Right cardiac atrium (tissue), 5 donors: ENCODE data around the gene NUP93. TPM values are rescaled to one million over a fixed set of nuclear protein-coding genes. Genes with fewer than 3 reads are reported as not detected.

Experiments
- ATAC-seq, 2 donors: fragments of 200-7000 bp; cut with Tn5 transposase; one replicate each; pipeline versions ENCODE4 v1.8.0 to v1.9.1; 2020; ENCODE audit warnings: moderate library complexity in 2 of 2, mild to moderate bottlenecking in 1 of 2
- DNase-seq, 3 donors: peaks; one replicate each; pipeline ENCODE4 v3.0.0-alpha.2; 2020
- H3K27ac ChIP-seq: one replicate; pipeline ENCODE4 v1.5.1; 2013; ENCODE audit warnings: mild to moderate bottlenecking, low read length, control low read depth, moderate library complexity
- H3K27me3 ChIP-seq: one replicate; pipeline ENCODE4 v1.6.1; 2013; ENCODE audit not compliant: control insufficient read depth, insufficient read depth
- H3K4me1 ChIP-seq: one replicate; pipeline ENCODE4 v1.6.1; 2013; ENCODE audit warnings: low read length; ENCODE audit not compliant: control insufficient read depth, insufficient read depth
- H3K4me3 ChIP-seq: one replicate; pipeline ENCODE4 v1.5.1; 2013; ENCODE audit warnings: low read length, control low read depth
- H3K9me3 ChIP-seq: one replicate; pipeline ENCODE4 v1.6.1; 2013; ENCODE audit warnings: low read length; ENCODE audit not compliant: control insufficient read depth
- WGBS: extraction: QIAGEN DNeasy Blood & Tissue Kit; methylation state at CpG from one replicate; pipeline ENCODE4 v1.1.7; 2013; 5-methylcytosine and 5-hydroxymethylcytosine counted together
- intact Hi-C, 4 donors: fragments of 100-400 bp; cut with DNase I; formaldehyde crosslinking; loops; one replicate each; pipeline versions ENCODE4 v1.11.0 to v1.14.0; 2022 to 2023
- long read RNA-seq, 4 donors: library from polyadenylated mRNA; unstranded; transcript quantifications; one replicate each; pipeline ENCODE4 v2.0.0, GENCODE V29; 2020 to 2021
- polyA plus RNA-seq: library from polyadenylated mRNA; stranded (reverse); fragments of 200-250 nt; gene quantifications from one replicate; pipeline ENCODE4 v1.2.3, GENCODE V29; 2013
- total RNA-seq, 4 donors: library from RNA; stranded (reverse); fragmentation: NEBNext Ultra II Directional; extraction: Animal tissue kit (Norgen Biotek cat#: 25700); gene quantifications; one replicate each; pipeline ENCODE4 v1.2.1, GENCODE V29; 2021
- donor health status: healthy with polysubstance abuse.
- donor health status: DM: no; HTN: yes; CAD: no.
- donor health status: DM: no; HTN: no; CAD: no.
- donor health status: DM: no; HTN: yes; CAD: no; lungs with severe emphysema.
- donor health status: DM: yes; HTN: yes; CAD: no.

NUP93 gene
- 10 to 100 TPM; 26.7 to 36.0 (median 30.4) TPM for total RNA-seq
- 18.9 TPM for polyA plus RNA-seq
- long read RNA-seq, donor 1, transcript NUP93-201 (22 exons, 2,741 nt), result major isoform, 40 of 54 reads
- long read RNA-seq, donor 1, partial matches to known transcripts, result 7 of 54 reads
- long read RNA-seq, donor 1, other reads (novel, unspliced or antisense), result 7 of 54 reads
- long read RNA-seq, donor 2, transcript NUP93-201 (22 exons, 2,741 nt), result major isoform, 19 of 23 reads
- long read RNA-seq, donor 2, partial matches to known transcripts, result 2 of 23 reads
- long read RNA-seq, donor 2, other reads (novel, unspliced or antisense), result 1 of 23 reads
- long read RNA-seq, donor 3, transcript NUP93-201 (22 exons, 2,741 nt), result major isoform, 149 of 169 reads
- long read RNA-seq, donor 3, partial matches to known transcripts, result 3 of 169 reads
- long read RNA-seq, donor 3, other reads (novel, unspliced or antisense), result 16 of 169 reads
- long read RNA-seq, donor 4, transcript NUP93-201 (22 exons, 2,741 nt), result major isoform, 16 of 17 reads
- long read RNA-seq, donor 4, partial matches to known transcripts, result 0 of 17 reads
- long read RNA-seq, donor 4, other reads (novel, unspliced or antisense), result 1 of 17 reads

- intact Hi-C loops, result no loop called here
- no peaks in the 10 kb centered on the region for H3K27me3 ChIP-seq
- H3K27ac ChIP-seq, result peak within 1 kb of the TSS; percentile 97
- peak; percentile 97 to 98 for ATAC-seq
- H3K4me3 ChIP-seq, result peak within 1 kb of the TSS; percentile 86
- WGBS, result under 1% methylated on average over 70 of the region's 70 CpGs
- no peaks in the 10 kb centered on the region for H3K9me3 ChIP-seq
- DNase-seq, result peak; percentile 94 to 98 (median 97)
- H3K4me1 ChIP-seq, result peaks cover 8% of the 10 kb centered on the region
Observed at GRCh38 chr16:56729735-56730662, at the start of gene NUP93. NUP93 (plus strand) TSS chr16:56730129; CDS start chr16:56748248, 18,119 bp downstream.

DNA sequence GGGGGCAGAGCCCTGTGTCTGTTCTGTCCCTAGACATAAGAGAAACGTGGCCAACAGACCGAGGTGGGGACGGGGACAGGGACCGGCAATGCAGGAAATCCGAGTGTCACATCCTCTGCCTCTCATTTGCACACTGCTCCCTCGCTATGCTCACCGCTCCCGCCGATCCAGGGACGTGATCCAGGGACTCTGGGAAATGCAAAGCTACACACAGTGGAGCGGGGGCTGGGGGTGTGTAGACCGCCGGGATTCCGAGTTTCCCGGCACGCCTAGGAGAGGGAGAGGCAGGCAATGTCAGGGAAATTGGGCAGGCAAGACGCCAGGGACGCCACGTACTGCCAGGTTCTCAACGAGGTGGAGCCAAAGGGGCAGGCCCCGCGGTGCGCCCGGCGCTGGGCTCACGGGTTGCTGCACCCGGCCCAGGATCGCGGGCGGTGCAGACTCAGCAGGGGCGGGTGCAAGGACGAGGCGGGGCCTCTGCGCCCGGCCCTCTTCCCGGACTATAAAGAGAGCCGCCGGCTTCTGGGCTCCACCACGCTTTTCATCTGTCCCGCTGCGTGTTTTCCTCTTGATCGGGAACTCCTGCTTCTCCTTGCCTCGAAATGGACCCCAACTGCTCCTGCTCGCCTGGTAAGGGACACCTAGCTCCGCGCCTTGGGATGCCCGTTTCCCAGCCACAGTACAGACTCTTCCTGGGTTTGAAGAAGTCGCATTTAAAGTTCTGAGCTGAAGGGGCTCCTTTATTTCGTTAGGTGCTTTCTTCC lies 47.8 kb upstream of the NUP93 start, which contains the start of gene MT1X:
Gene MT1X (plus strand): TSS at position 532 of the 764 bp plus-strand sequence. CDS start 71 bp downstream, at position 603.
- peaks cover 19% of the 10 kb centered on the region for H3K4me1 ChIP-seq
- intact Hi-C loops, result no loop called here
- ATAC-seq, result peak; percentile 97 to 98

DNA sequence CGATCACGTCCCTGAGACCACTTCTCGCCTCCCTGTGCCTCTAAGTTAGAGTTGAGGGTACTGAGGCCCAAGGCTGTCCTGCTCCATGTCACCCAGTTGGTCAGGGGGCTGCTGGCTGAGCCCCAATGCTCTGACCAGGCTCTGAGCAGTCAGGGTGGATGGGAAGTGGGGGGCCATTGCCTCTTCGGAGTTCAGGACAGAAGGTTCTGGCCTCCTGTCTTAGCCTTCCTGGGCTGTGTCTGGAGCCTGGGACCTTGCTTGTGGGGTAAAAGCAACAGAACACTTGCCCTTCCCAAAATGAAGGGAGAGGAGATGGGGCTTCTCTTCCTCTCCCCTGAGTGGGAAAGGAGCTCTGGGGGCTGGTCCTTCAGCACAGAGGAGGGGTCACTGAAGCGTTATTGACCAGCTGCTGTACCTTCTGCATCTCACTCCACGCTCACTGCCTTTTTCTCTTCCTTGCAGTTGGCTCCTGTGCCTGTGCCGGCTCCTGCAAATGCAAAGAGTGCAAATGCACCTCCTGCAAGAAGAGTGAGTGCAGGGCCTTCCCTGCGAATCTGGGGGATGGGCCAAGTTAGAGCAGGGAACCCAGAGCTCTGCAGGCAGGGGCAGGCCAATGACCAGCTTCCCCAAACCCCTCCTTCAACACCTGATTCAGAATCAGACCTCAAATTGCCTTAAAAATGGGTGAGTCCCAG lies 47.1 kb upstream of the NUP93 start:
- Histone ChIP-seq H3K27ac (peak overlapping the region; percentile 87), H3K9me3 (no peaks in the 10 kb centered on the region), H3K4me3 (peak overlapping the region; percentile 77), H3K4me1 (peaks cover 19% of the 10 kb centered on the region), H3K27me3 (no peaks in the 10 kb centered on the region)
- WGBS, result 42% methylated on average over 8 of the region's 8 CpGs
- peak in 1 of 2 donors; percentile 8 for ATAC-seq
- DNase-seq, result peak in 2 of 3 donors; percentile 39 to 75
- intact Hi-C loops, result no loop called here

More for the DNA sequence above, 47.8 kb upstream of the NUP93 start, which contains the start of gene MT1X:
- no peaks in the 10 kb centered on the region for H3K9me3 ChIP-seq
- H3K4me3 ChIP-seq, result peak within 1 kb of the TSS; percentile 77
- H3K27me3 ChIP-seq, result no peaks in the 10 kb centered on the region
- peak; percentile 96 to 99 (median 97) for DNase-seq
- H3K27ac ChIP-seq, result peak within 1 kb of the TSS; percentile 87
- under 1% methylated on average over 49 of the region's 49 CpGs for WGBS

DNA sequence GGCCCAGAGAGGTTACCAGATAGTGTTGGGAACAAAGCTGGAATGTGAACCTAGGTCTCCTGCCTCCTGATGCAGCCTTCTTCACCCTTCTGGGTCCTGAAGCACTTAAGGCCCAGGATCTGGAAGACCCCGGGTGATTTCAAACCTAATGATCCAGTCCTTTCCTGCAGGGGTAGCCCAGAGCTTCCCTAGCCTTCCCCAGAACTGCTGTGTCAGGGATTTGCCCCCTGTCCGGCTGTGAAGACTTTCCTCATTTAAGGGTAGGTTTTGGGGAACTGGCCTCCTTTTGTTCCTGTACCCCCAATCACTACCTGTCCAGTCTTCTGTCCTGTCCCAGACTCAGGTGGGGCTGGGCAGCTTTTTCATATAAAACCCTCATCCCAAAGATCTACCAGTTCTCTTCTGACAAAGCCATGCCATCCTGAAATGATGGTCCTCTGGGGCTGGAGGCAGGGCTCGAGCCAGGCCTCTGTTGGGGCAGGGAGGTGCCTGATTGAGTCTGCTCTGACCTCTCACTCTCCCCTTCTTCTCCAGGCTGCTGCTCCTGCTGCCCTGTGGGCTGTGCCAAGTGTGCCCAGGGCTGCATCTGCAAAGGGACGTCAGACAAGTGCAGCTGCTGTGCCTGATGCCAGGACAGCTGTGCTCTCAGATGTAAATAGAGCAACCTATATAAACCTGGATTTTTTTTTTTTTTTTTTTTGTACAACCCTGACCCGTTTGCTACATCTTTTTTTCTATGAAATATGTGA lies 46.3 kb upstream of the NUP93 start:
- Histone ChIP-seq H3K4me3 (peak overlapping the region; percentile 77), H3K27ac (peak overlapping the region; percentile 87), H3K9me3 (no peaks in the 10 kb centered on the region), H3K27me3 (no peaks in the 10 kb centered on the region), H3K4me1 (peaks cover 19% of the 10 kb centered on the region)
- 81% methylated on average over 5 of the region's 5 CpGs for WGBS
- no peak for DNase-seq
- ATAC-seq, result no peak
- intact Hi-C loops, result no loop called here

GRCh38 chr16:56684256-56684925 lies 45.5 kb upstream of the NUP93 start:
- WGBS, result 67% methylated on average over 4 of the region's 4 CpGs
- Histone ChIP-seq H3K4me3 (no peak overlapping the region), H3K4me1 (peaks cover 19% of the 10 kb centered on the region), H3K27me3 (no peaks in the 10 kb centered on the region), H3K27ac (peak overlapping the region; percentile 69), H3K9me3 (no peaks in the 10 kb centered on the region)
- no peak for DNase-seq
- intact Hi-C loops, result no loop called here
- no peak for ATAC-seq

- intact Hi-C loops, result no loop called here
- peaks cover 19% of the 10 kb centered on the region for H3K4me1 ChIP-seq
Observed at GRCh38 chr16:56684926-56685590, 44.9 kb upstream of the NUP93 start.

GRCh38 chr16:56686758-56687157 lies 43.2 kb upstream of the NUP93 start:
- Histone ChIP-seq H3K27ac (no peak overlapping the region), H3K27me3 (no peaks in the 10 kb centered on the region), H3K4me3 (no peak overlapping the region), H3K9me3 (no peaks in the 10 kb centered on the region), H3K4me1 (peaks cover 19% of the 10 kb centered on the region)
- no peak for DNase-seq
- no peak for ATAC-seq
- WGBS, result 96% methylated on average over 7 of the region's 7 CpGs
- intact Hi-C loops, result no loop called here

More at GRCh38 chr16:56684926-56685590, 44.9 kb upstream of the NUP93 start:
- H3K9me3 ChIP-seq, result no peaks in the 10 kb centered on the region
- H3K4me3 ChIP-seq, result no peak overlapping the region
- H3K27me3 ChIP-seq, result no peaks in the 10 kb centered on the region
- 69% methylated on average over 4 of the region's 4 CpGs for WGBS
- peak in 1 of 3 donors; percentile 36 for DNase-seq
- ATAC-seq, result no peak
- peak overlapping the region; percentile 80 for H3K27ac ChIP-seq

DNA sequence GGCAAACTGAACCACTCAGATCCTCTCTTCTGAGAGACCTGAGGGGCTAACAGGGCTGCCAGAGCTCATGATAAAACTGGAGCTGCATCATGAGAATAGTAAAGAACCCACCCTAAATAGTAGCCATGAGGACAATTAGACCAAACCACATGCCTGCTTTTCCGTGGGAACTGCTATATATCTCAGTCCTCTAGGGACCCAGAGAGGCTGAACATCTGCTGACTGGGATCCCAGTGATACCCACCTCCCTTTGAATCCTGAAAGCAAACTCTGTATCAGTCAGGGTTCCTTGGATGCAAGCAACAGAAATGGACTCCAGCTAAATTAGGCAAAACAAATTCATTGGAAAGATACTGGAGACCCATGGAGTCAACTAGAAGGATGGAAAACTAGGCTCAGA lies 41.2 kb upstream of the NUP93 start:
- Histone ChIP-seq H3K27ac (no peak overlapping the region), H3K9me3 (no peaks in the 10 kb centered on the region), H3K4me3 (no peak overlapping the region), H3K4me1 (peaks cover 11% of the 10 kb centered on the region), H3K27me3 (no peaks in the 10 kb centered on the region)
- DNase-seq (no peak), ATAC-seq (no peak)
- intact Hi-C loops, result no loop called here
- 33% methylated on average over 1 of the region's 1 CpG for WGBS
